HG02759 (cell line): ENCODE data around the gene PRKCE.

Experiments
- ATAC-seq: cut with Tn5 transposase; IDR thresholded peaks from one replicate; pipeline ENCODE4 v1.9.1; 2021; ENCODE audit warnings: mild to moderate bottlenecking, moderate library complexity; ENCODE audit not compliant: unreplicated experiment

The PRKCE gene

DNA sequence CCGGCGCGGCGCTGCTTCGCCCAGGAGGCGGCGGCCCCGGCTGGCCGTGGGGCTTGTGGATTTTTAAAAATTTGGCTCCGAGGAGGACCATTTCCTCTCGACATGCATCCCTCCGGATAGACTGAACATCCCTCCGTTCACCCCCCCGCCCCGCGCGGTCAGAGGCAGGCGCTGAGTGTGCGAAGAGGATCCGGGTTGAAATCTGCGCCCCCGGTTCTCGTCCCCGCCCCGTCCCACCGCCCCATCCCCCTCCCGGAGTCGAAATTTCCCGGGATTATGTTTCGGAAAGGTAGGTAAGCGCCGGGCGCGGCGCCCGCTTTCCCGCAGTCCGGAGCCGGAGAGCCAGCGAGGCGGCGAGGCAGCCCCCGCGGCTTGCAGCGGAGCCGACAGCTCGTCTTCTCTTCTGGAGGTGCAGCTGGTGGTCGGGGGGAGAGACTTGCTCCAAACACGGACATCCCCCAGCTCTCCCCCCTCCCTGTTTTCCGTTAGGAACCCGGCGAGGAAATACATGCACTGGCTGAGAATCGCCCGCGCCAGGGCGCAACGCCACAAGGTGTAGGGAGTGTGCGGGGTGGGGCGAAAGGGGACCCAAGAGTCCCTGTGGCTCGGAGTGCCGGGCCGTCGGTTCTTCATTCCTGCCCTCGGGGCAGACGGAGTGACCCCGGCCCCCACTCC is at the start of gene PRKCE:
Gene PRKCE, plus strand, starts transcription at position 261 of the 675 bp plus-strand sequence.
- peak; percentile 18 for ATAC-seq

DNA sequence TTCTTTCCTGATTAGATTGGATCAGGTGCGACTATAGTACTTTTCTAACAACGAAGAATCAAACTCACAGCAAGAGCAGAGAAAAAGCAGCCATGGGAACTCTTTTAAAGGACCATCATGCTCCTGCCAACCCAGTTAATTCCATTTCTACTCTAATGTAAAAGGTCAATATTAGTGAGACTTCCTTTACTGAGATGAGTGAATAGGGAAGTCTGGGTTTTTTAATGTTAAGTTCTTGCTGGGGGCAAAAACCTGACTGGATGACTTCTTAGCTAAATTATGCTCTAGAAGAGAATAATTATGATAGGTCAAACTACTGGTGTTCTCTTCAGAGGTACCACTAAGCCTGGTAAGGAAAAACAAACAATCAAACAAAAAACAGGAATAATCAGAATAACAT is 48.9 kb upstream of the PRKCE start:
- no peak for ATAC-seq

DNA sequence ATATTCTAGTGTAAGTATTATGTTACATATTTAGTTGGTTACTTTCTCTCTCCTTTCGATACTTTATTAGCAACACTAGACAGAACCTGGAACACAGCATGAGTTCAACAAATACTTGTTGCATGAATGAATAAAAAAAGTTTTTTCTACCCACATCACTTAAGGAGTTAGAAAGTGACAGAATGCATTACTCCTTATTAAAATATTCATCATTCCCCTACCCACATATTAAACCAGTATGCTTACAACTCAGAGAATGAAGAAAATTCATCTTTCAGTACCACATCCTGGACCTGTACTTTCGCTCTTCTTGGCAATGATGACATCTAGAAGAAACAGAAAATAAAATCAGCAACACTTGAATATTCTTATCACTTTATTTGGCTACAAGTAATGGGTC is 46.4 kb upstream of the PRKCE start:
- ATAC-seq = no peak

DNA sequence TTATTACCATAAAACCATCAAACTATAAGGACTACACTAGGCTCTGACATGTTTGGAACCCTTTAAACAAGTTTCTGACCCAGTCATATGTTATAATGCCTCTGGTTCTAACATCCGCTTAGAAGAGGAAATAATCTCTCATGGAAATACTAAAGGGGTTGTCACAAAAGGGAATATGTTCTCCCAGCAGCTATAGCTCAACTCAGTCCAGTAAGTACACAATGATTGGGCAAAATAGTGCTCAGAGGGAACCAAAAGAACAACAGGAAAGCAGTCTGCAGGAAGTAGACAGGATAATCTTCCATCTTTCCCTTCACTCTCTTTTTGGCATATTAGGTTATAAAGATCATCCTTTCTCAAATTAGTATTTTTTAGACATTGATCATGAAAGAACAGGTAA is 44.7 kb upstream of the PRKCE start:
- ATAC-seq = no peak

- ATAC-seq = no peak
These were observed 43.8 kb upstream of the PRKCE start for GRCh38 chr2:45607701-45608100.

DNA sequence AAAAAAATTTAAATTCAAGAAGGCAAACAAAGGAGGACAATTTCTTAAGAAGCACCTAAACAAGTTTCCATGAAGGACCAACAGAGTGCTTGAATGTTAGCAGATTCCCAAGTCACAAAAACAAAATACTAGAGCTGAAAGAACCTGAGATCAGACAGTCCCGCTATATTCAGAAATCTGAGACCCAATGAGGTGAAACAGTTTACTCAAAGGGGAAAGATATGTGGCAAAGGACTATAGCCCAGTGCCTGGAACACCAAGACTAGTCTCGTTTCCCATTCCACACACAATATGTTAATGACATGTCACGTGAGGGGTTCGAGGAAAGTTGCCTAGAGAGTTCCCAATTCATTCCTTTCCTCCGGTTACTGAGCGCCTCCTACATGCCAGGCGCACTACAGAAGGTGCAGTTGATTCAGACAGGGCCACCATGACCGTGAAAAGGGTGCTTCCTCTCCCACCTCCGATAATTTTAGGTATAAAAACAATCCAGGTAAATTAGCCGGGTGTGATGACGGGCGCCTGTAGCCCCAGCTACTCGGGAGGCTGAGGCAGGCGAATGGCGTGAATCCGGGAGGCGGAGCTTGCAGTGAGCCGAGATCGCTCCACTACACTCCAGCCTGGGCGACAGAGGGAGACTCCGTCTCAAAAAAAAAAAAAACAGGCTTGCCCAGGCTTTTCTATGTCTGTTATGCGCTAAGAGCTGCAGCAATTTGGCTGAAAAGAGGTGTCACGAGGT is 41.0 kb upstream of the PRKCE start:
- ATAC-seq = peak; percentile 56

DNA sequence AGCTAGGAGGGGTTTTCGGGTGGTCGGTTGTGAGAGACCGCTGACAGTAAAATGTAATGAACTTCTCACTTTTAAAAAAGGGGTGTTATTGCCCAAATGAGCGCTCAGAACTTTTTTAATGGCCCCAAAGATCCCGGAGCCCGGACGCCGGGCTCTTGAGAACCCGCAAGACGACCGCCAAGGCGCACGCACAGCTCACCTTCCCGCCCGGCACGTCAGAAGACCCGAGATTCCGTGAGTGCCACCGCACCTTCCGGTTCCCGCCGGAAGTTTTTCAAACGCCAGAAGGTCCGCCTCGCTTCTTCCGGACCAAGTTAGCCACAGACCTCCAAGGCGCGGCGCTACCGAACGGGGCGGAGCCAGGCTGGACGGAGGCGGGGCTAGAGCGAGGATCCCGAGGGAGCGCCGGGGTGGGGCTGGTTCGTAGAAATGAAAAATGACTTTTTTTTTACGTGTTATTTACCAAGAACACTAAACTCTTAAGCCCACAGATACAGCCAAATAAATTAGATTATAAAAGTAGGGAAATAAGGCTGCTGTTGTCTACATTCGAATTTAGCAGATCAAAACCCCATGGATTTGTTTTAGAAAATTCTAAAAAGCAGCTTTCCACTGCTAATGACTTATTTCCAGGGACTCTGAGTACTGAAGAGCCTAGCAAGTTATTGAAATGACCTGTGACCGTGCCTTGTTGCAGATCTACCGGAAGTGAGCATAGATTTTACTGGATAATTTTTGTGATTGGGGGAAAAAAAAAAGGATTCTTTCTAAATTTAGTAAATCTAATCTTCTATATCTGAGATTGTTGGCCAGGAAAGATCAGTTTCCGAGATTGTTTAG is 40.2 kb upstream of the PRKCE start, which contains the start of gene SRBD1:
Gene SRBD1, minus strand, starts transcription at position 248 of the 840 bp plus-strand sequence. CDS start 5,826 bp downstream, outside the sequence.
- ATAC-seq = peak; percentile 96

DNA sequence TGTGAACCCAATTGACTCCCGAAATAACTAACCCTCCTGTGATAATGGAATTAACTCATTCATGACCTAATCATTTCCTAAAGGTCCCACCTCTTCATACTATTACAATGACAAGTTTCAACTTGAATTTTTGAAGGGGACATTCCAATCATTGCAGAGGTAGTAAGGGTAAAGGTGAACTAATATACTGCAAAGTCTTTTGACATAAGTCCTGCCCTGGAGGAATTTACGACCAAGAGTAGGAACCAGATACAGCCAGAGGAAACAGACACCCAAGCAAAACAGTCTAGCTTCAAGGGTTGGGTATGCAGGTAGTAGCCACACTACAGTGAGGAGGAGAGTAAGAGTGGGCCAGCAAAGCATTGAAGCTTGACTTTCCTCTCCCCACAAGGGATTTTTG is 39.2 kb upstream of the PRKCE start:
- no peak for ATAC-seq

- no peak for ATAC-seq
These were observed 38.7 kb upstream of the PRKCE start for GRCh38 chr2:45612731-45613130.

DNA sequence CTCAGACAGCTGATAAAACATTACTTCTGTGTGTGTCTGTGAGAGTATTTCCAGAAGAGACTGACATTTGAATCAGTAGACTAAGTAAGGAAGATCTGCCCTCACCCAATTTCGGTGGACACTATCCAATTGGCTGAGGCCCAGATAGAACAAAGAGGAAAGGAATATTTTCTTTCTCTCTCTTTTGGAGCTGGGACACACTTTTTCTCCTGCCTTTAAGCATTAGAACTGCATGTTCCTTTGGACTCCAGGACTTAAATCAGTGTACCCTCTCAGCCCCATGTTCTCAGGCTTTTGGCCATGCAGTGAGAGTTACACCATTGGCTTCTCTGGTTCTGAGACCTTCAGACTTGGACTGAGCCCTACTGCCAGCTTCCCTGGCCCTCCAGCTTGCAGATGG is 37.1 kb upstream of the PRKCE start:
- ATAC-seq = no peak

DNA sequence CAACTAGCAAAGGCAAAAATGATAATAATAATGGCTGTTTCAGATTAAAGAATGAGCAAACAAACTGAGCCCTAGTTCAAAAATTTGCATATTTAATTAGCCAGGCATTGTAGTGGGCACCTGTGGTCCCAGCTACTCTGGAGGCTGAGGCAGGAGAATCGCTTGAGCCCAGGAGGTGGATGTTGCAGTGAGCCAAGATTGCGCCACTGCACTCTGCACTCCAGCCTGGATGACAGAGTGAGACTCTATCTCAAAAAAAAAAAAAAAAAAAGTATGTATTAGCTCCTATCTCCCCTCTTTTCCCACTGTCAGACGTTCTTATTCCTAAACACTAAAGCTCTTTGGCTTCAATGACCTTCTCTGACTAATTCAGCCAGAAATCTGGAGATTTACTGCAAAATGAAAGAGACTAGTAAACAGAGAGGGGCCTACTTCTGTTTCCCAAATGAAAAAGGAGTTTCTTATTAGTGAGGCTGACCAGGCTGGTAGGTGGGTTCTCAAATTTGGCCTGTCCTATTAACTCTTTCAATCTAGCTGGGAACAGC is 36.5 kb upstream of the PRKCE start:
- no peak for ATAC-seq

- ATAC-seq = no peak
These were observed 34.6 kb upstream of the PRKCE start for GRCh38 chr2:45616658-45617411.

- ATAC-seq = no peak
These were observed 34.0 kb upstream of the PRKCE start for GRCh38 chr2:45617496-45617895.

- no peak for ATAC-seq
These were observed 29.0 kb upstream of the PRKCE start for GRCh38 chr2:45622336-45623075.

DNA sequence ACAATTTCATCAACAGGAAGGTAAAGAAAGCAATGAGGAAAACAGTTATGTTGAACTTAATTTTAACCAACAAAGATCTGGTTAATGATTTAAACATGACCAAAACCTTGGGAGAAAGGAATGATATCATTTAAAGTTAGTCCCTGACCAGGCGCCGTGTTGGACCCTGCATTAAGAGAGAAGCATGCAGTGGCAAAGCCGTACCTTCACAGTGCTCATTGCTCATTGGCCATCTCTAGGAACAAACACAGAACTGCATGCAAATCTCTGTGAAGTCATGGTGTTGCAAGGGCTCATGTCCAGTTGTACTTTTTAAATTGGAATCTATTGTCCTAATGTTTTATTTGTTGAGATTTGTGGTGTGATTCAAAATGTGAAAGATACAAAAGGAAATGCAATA is 28.4 kb upstream of the PRKCE start:
- no peak for ATAC-seq

GRCh38 chr2:45625824-45626223 is 25.7 kb upstream of the PRKCE start:
- no peak for ATAC-seq

- ATAC-seq = no peak
These were observed 24.9 kb upstream of the PRKCE start for GRCh38 chr2:45626387-45627221.

- no peak for ATAC-seq
These were observed 23.6 kb upstream of the PRKCE start for GRCh38 chr2:45627911-45628310.

DNA sequence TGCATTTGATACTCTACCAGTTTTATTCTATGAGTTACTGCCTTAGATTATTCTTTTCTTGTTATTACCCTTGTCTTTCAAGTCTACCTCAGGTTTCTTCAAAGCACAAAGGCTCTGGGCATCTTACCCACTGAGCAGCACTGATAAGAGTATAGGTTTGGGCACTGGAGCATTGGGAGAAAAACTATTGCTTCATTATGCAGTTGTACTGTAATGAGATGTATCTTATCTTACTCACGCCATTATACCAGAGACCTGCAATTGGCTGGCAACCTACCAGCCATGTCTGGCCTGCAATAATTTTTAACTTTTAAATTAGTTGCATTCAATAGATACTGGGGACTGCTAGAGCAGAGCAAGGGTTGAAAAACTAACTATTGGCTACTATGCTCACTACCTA is 21.5 kb upstream of the PRKCE start:
- ATAC-seq = no peak
